Mesenchymal stem cell (in vitro differentiated cells and primary cell): Measurements from ENCODE around the gene PPP1R12B.
"Not testable (repeated sequence)": the region's sequence is repeated elsewhere in the genome, so short reads cannot be mapped to it uniquely, and the experiment has no call there.

ENCODE experiments used
- DNase-seq: peaks from one replicate; pipeline ENCODE4 v3.0.0-alpha.2; 2013
- H2AFZ ChIP-seq: one replicate; pipeline ENCODE4 v1.6.1; 2013; ENCODE audit warnings: low read depth, mild to moderate bottlenecking, control low read depth, inconsistent platforms, low read length, moderate library complexity
- H2AK5ac ChIP-seq: 2 replicates; pipeline ENCODE4 v1.6.1; 2013; ENCODE audit warnings: low read length, moderate library complexity, mild to moderate bottlenecking, inconsistent platforms; ENCODE audit not compliant: severe bottlenecking
- H2BK120ac ChIP-seq: one replicate; pipeline ENCODE4 v1.6.1; 2013; ENCODE audit warnings: low read depth, mild to moderate bottlenecking, inconsistent platforms, low read length, moderate library complexity
- H2BK12ac ChIP-seq, 2 experiments: one replicate each; pipeline ENCODE4 v1.6.1; 2013; ENCODE audit warnings: inconsistent platforms in 2 of 2, low read length in 2 of 2, mild to moderate bottlenecking in 2 of 2, moderate library complexity in 2 of 2, control low read depth in 1 of 2
- H2BK15ac ChIP-seq: one replicate; pipeline ENCODE4 v1.6.1; 2013; ENCODE audit warnings: mild to moderate bottlenecking, low read depth, inconsistent platforms; ENCODE audit not compliant: poor library complexity, severe bottlenecking
- H2BK5ac ChIP-seq: 2 replicates; pipeline ENCODE4 v1.6.1; 2013; ENCODE audit warnings: low read depth, mild to moderate bottlenecking, low read length, control low read depth, inconsistent platforms; ENCODE audit not compliant: poor library complexity, severe bottlenecking
- H3K14ac ChIP-seq, 2 experiments: one replicate each; pipeline ENCODE4 v1.6.1; 2013; ENCODE audit warnings: inconsistent platforms in 2 of 2, low read length in 2 of 2, control low read depth in 1 of 2, mild to moderate bottlenecking in 1 of 2, moderate library complexity in 1 of 2
- H3K18ac ChIP-seq, 2 experiments: one replicate each; pipeline ENCODE4 v1.6.1; 2013; ENCODE audit warnings: inconsistent platforms in 2 of 2, low read length in 2 of 2, control low read depth in 1 of 2, low read depth in 1 of 2, mild to moderate bottlenecking in 1 of 2
- H3K23ac ChIP-seq, 2 experiments: one replicate each; pipeline ENCODE4 v1.6.1; 2013; ENCODE audit warnings: inconsistent platforms in 2 of 2, low read length in 2 of 2, mild to moderate bottlenecking in 2 of 2, moderate library complexity in 2 of 2, control low read depth in 1 of 2
- H3K27ac ChIP-seq: 2 replicates; pipeline ENCODE4 v1.5.1; 2013; ENCODE audit warnings: mild to moderate bottlenecking, moderate library complexity, low read length, control low read depth, inconsistent platforms; ENCODE audit not compliant: poor library complexity, severe bottlenecking
- H3K27me3 ChIP-seq, 2 experiments: 2 replicates each; pipeline versions ENCODE4 v1.6.1 to v1.7.0; 2013; ENCODE audit warnings: low read length in 2 of 2, mild to moderate bottlenecking in 2 of 2, moderate library complexity in 2 of 2, control low read depth in 1 of 2, inconsistent platforms in 1 of 2; ENCODE audit not compliant: control insufficient read depth in 1 of 2, insufficient read depth in 1 of 2
- H3K36me3 ChIP-seq, 2 experiments: 2 replicates each; pipeline versions ENCODE4 v1.6.1 to v1.7.0; 2013; ENCODE audit warnings: low read length in 2 of 2, control low read depth in 1 of 2, inconsistent platforms in 1 of 2, low read depth in 1 of 2, mild to moderate bottlenecking in 1 of 2; ENCODE audit not compliant: insufficient read depth in 2 of 2, control insufficient read depth in 1 of 2
- H3K4ac ChIP-seq, 2 experiments: one replicate each; pipeline ENCODE4 v1.6.1; 2013; ENCODE audit warnings: inconsistent platforms in 2 of 2, low read length in 2 of 2, mild to moderate bottlenecking in 2 of 2, moderate library complexity in 2 of 2, control low read depth in 1 of 2, low read depth in 1 of 2
- H3K4me1 ChIP-seq: 2 replicates; pipeline ENCODE4 v1.6.1; 2013; ENCODE audit warnings: low read depth, low read length, control low read depth; ENCODE audit not compliant: control insufficient read depth, insufficient read depth
- H3K4me2 ChIP-seq: 2 replicates; pipeline ENCODE4 v1.6.1; 2013; ENCODE audit warnings: low read length, mild to moderate bottlenecking, inconsistent platforms; ENCODE audit not compliant: poor library complexity, severe bottlenecking
- H3K4me3 ChIP-seq, 2 experiments: 2 replicates each; pipeline versions ENCODE4 v1.5.1 to v1.7.0; 2013; ENCODE audit warnings: low read length in 2 of 2, mild to moderate bottlenecking in 2 of 2, control low read depth in 1 of 2, low read depth in 1 of 2; ENCODE audit not compliant: insufficient read depth in 1 of 2
- H3K79me1 ChIP-seq: replicated peaks from 2 replicates; pipeline ENCODE4 v1.6.1; 2013; ENCODE audit warnings: mild to moderate bottlenecking, control low read depth, low read length, inconsistent platforms; ENCODE audit not compliant: poor library complexity, severe bottlenecking
- H3K9ac ChIP-seq: 2 replicates; pipeline ENCODE4 v1.7.0; 2013; ENCODE audit warnings: mild to moderate bottlenecking, low read length, moderate library complexity
- H3K9me3 ChIP-seq: 2 replicates; pipeline ENCODE4 v1.7.0; 2013; ENCODE audit warnings: mild to moderate bottlenecking, low read length; ENCODE audit not compliant: control insufficient read depth
- H4K8ac ChIP-seq: one replicate; pipeline ENCODE4 v1.6.1; 2013; ENCODE audit warnings: inconsistent platforms, mild to moderate bottlenecking, low read length, moderate library complexity
- H4K91ac ChIP-seq: one replicate; pipeline ENCODE4 v1.6.1; 2013; ENCODE audit warnings: mild to moderate bottlenecking, low read length, inconsistent platforms
- WGBS: methylation state at CpG from one replicate; pipeline ENCODE4 v1.1.7; 2013; ENCODE audit warnings: mixed read lengths; 5-methylcytosine and 5-hydroxymethylcytosine counted together

Gene PPP1R12B

DNA sequence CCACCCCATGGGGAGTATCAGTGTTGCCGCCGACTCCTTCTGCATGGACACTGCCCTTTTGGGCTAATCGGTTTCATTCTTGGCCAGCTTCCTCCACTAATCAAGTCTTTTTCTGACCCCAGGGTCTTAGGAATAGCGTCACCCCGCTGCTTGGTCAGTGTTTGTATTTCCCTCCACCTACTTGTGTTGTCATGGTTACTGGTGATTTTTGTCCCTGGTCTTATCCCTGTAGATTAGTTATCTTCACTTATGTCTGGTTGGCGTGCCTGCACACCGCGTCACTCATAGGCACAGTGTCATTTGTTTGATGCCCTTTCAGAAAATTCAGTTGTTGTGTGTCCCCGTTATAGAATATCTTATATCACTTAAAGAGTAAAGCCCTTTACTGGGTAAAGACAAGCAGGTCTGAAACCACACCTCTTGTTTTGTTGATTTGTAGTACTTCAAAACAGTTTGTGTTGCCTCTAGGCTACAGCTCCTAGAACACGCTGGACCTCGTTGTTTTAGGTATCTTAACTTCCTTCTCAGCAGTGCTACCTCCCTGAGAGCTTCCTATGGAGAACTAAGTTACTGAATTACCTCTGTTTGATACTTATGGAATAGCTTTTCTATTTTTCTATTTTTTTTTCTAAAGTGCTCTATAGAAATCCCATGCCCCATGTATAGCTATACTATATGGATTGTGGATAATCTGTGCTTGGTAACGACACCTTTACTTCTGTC lies 868 bp downstream of the PPP1R12B start:
- no peaks in the 10 kb centered on the region for H3K9me3 ChIP-seq
- H2BK12ac ChIP-seq: no peak overlapping the region
- peak; percentile 95 for DNase-seq

GRCh38 chr1:202351725-202352124 lies 3.2 kb downstream of the PPP1R12B start:
- H3K4ac ChIP-seq: no peak overlapping the region
- H4K91ac ChIP-seq: no peak overlapping the region
- H2BK5ac ChIP-seq: no peak overlapping the region
- no peak overlapping the region for H3K4me3 ChIP-seq
- DNase-seq: no peak
- H3K18ac ChIP-seq: no peak overlapping the region
- no peaks in the 10 kb centered on the region for H3K9me3 ChIP-seq
- no peak overlapping the region for H3K4me2 ChIP-seq
- H2AFZ ChIP-seq: no peak overlapping the region
- H2BK12ac ChIP-seq: no peak overlapping the region
- H2AK5ac ChIP-seq: no peak overlapping the region
- no peak overlapping the region for H3K23ac ChIP-seq
- peaks cover 27% of the 10 kb centered on the region for H3K79me1 ChIP-seq
- no peaks in the 10 kb centered on the region for H3K27me3 ChIP-seq
- no peak overlapping the region for H2BK120ac ChIP-seq
- 68% methylated on average over 2 of the region's 2 CpGs for WGBS
- no peak overlapping the region for H3K27ac ChIP-seq
- no peak overlapping the region for H3K9ac ChIP-seq
- no peaks in the 10 kb centered on the region for H3K36me3 ChIP-seq
- H3K14ac ChIP-seq: no peak overlapping the region
- no peak overlapping the region for H2BK15ac ChIP-seq
- no peak overlapping the region for H4K8ac ChIP-seq
- no peaks in the 10 kb centered on the region for H3K4me1 ChIP-seq

More for the DNA sequence above, 868 bp downstream of the PPP1R12B start:
- Histone ChIP-seq H3K9ac (peak overlapping the region; percentile 97), H3K18ac (peak overlapping the region in 1 of 2 experiments; percentile 75), H4K8ac (no peak overlapping the region), H3K4ac (no peak overlapping the region), H3K79me1 (peaks cover 15% of the 10 kb centered on the region), H3K23ac (peak overlapping the region; percentile 1 to 37), H3K4me2 (peak overlapping the region; percentile 84), H3K36me3 (no peaks in the 10 kb centered on the region), H2AFZ (peak overlapping the region; percentile 92), H2BK5ac (no peak overlapping the region), H3K14ac (peak overlapping the region in 1 of 2 experiments; percentile 94), H3K27me3 (no peaks in the 10 kb centered on the region), H3K27ac (no peak overlapping the region), H3K4me3 (peak overlapping the region; percentile 86 to 93), H2AK5ac (no peak overlapping the region), H4K91ac (no peak overlapping the region), H2BK15ac (no peak overlapping the region), H2BK120ac (no peak overlapping the region), H3K4me1 (no peaks in the 10 kb centered on the region)
- WGBS: 14% methylated on average over 10 of the region's 12 CpGs

- not testable (repeated sequence) for H3K14ac ChIP-seq, H3K4me1 ChIP-seq, H2BK12ac ChIP-seq, H2BK15ac ChIP-seq, H3K4me2 ChIP-seq, H3K27me3 ChIP-seq, H2AK5ac ChIP-seq, H3K23ac ChIP-seq, H4K91ac ChIP-seq, H2BK5ac ChIP-seq, H3K18ac ChIP-seq, H3K9ac ChIP-seq, H2AFZ ChIP-seq, H3K9me3 ChIP-seq, H2BK120ac ChIP-seq, H3K4ac ChIP-seq, H4K8ac ChIP-seq, H3K4me3 ChIP-seq, H3K27ac ChIP-seq, DNase-seq, H3K36me3 ChIP-seq
- WGBS: 93% methylated on average over 11 of the region's 11 CpGs
- peaks cover 28% of the 10 kb centered on the region for H3K79me1 ChIP-seq
These were observed 4.2 kb downstream of the PPP1R12B start for GRCh38 chr1:202352583-202353197.

DNA sequence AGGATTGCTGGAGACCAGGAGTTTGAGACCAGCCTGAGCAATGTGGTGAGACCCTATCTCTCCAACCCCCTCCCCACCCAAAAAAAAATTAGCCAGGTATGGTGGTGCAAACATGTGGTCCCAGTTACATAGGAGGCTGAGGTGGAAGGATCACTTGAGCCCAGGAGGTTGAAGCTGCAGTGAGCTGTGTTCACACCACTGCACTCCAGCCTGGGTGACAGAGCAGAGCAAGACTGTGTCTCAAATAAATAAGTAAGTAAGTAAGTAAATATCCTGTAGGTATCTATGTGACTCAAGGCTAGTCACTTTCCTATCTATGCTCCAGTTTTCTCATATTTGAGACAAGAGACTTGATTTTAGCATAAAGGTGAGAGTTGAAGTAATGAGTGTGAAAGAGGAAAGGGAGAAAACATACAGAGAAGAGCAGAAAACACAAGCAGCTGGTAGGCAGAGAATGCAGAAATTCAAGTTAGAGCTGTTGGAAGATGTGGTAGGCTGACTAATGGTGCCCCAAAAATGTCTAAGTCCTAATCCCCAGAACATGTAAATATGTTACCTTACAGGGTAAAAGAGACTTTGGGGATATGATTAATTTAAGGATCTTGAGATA lies 7.5 kb downstream of the PPP1R12B start:
- no peak overlapping the region for H3K14ac ChIP-seq
- DNase-seq: no peak
- no peak overlapping the region for H2BK120ac ChIP-seq

More for the DNA sequence above, 7.5 kb downstream of the PPP1R12B start:
- Histone ChIP-seq H2BK15ac (no peak overlapping the region), H2AFZ (no peak overlapping the region), H3K36me3 (no peaks in the 10 kb centered on the region), H4K8ac (no peak overlapping the region), H3K4me3 (no peak overlapping the region), H2AK5ac (no peak overlapping the region), H3K27ac (no peak overlapping the region), H4K91ac (no peak overlapping the region), H3K4me1 (no peaks in the 10 kb centered on the region), H3K79me1 (peaks cover 26% of the 10 kb centered on the region), H3K4ac (no peak overlapping the region), H2BK12ac (no peak overlapping the region), H2BK5ac (no peak overlapping the region), H3K23ac (no peak overlapping the region), H3K9ac (no peak overlapping the region), H3K18ac (no peak overlapping the region), H3K27me3 (no peaks in the 10 kb centered on the region), H3K9me3 (no peaks in the 10 kb centered on the region), H3K4me2 (no peak overlapping the region)
